MM.1S (cell line): Measurements from ENCODE around the gene ANKRD1.

ENCODE experiments used
- DNase-seq: peaks from one replicate; pipeline ENCODE4 v3.0.0-alpha.2; 2015
- H2AFZ ChIP-seq: fragments of 300-600 bp; sonication (generic); 2 replicates; pipeline ENCODE4 v1.6.0; 2016; ENCODE audit warnings: antibody characterized with exemption, low read length
- H3F3A ChIP-seq: fragments of 300-600 bp; sonication (generic); 2 replicates; pipeline ENCODE4 v1.6.1; 2016; ENCODE audit warnings: mild to moderate bottlenecking, antibody characterized with exemption, low read length, moderate library complexity, mixed read lengths; ENCODE audit not compliant: insufficient read depth
- H3K27ac ChIP-seq: fragments of 300-600 bp; sonication (generic); 2 replicates; pipeline ENCODE4 v1.5.1; 2016; ENCODE audit warnings: mild to moderate bottlenecking, low read length
- H3K27me3 ChIP-seq: fragments of 300-600 bp; sonication (generic); replicated peaks from 2 replicates; pipeline ENCODE4 v1.6.0; 2016; ENCODE audit warnings: low read length; ENCODE audit not compliant: insufficient read depth
- H3K36me3 ChIP-seq: fragments of 300-600 bp; sonication (generic); replicated peaks from 2 replicates; pipeline ENCODE4 v1.6.1; 2016; ENCODE audit warnings: mild to moderate bottlenecking, low read length, mixed read lengths; ENCODE audit not compliant: insufficient read depth
- H3K4me1 ChIP-seq: fragments of 300-600 bp; sonication (generic); 2 replicates; pipeline ENCODE4 v1.6.1; 2016; ENCODE audit warnings: low read length, mixed read lengths
- H3K4me2 ChIP-seq: fragments of 300-600 bp; sonication (generic); 2 replicates; pipeline ENCODE4 v1.6.0; 2016; ENCODE audit warnings: low read depth, low read length
- H3K4me3 ChIP-seq: fragments of 300-600 bp; sonication (generic); 2 replicates; pipeline ENCODE4 v1.5.1; 2016; ENCODE audit warnings: low read length, mixed read lengths
- H3K79me2 ChIP-seq: fragments of 300-600 bp; sonication (generic); 2 replicates; pipeline ENCODE4 v1.6.1; 2016; ENCODE audit warnings: mixed run types, low read length, mixed read lengths
- H3K9ac ChIP-seq: fragments of 300-600 bp; sonication (generic); 2 replicates; pipeline ENCODE4 v1.6.1; 2016; ENCODE audit warnings: low read length, mixed read lengths
- H3K9me2 ChIP-seq: fragments of 300-600 bp; sonication (generic); replicated peaks from 2 replicates; pipeline ENCODE4 v1.6.1; 2016; ENCODE audit warnings: mild to moderate bottlenecking, low read length, mixed read lengths; ENCODE audit not compliant: insufficient read depth
- H3K9me3 ChIP-seq: fragments of 300-600 bp; sonication (generic); replicated peaks from 2 replicates; pipeline ENCODE4 v1.6.1; 2016; ENCODE audit warnings: mild to moderate bottlenecking, low read length, mixed read lengths; ENCODE audit not compliant: insufficient read depth
- H4K20me1 ChIP-seq: fragments of 300-600 bp; sonication (generic); 2 replicates; pipeline ENCODE4 v1.6.1; 2016; ENCODE audit warnings: mild to moderate bottlenecking, low read length, moderate library complexity, mixed read lengths; ENCODE audit not compliant: insufficient read depth
- EZH2 ChIP-seq: fragments of 300-600 bp; sonication (generic); optimal IDR thresholded peaks from 2 replicates; pipeline ENCODE3; 2017; ENCODE audit warnings: low read depth, mild to moderate bottlenecking, antibody characterized with exemption, low read length, mixed read lengths
- EZH2phosphoT487 ChIP-seq: fragments of 300-600 bp; sonication (generic); IDR thresholded peaks from 2 replicates; pipeline ENCODE4 v1.6.1; 2018; ENCODE audit warnings: antibody characterized with exemption, low read length
- TF ChIP-seq, protein P1 (sequence below): fragments of 300-600 bp; sonication (generic); IDR thresholded peaks from 2 replicates; pipeline ENCODE4 v1.5.1; 2016; ENCODE audit warnings: antibody characterized with exemption, low read length, mixed read lengths

The ANKRD1 gene

GRCh38 chr10:90930070-90930837, 9.4 kb upstream of the ANKRD1 start:
- H3K9me3 ChIP-seq, result no peaks in the 10 kb centered on the region
- DNase-seq, result no peak
- no peak overlapping the region for H3K4me3 ChIP-seq
- no peaks in the 10 kb centered on the region for H3K27me3 ChIP-seq
- no peak overlapping the region for H2AFZ ChIP-seq
- no peaks in the 10 kb centered on the region for H3K4me1 ChIP-seq
- no peaks in the 10 kb centered on the region for H3F3A ChIP-seq
- no peaks in the 10 kb centered on the region for H3K9me2 ChIP-seq
- no peaks in the 10 kb centered on the region for H3K79me2 ChIP-seq
- no peaks in the 10 kb centered on the region for H4K20me1 ChIP-seq
- no peak overlapping the region for H3K4me2 ChIP-seq
- TF ChIP-seq EZH2phosphoT487, result no peak
- TF ChIP-seq, protein P1, sequence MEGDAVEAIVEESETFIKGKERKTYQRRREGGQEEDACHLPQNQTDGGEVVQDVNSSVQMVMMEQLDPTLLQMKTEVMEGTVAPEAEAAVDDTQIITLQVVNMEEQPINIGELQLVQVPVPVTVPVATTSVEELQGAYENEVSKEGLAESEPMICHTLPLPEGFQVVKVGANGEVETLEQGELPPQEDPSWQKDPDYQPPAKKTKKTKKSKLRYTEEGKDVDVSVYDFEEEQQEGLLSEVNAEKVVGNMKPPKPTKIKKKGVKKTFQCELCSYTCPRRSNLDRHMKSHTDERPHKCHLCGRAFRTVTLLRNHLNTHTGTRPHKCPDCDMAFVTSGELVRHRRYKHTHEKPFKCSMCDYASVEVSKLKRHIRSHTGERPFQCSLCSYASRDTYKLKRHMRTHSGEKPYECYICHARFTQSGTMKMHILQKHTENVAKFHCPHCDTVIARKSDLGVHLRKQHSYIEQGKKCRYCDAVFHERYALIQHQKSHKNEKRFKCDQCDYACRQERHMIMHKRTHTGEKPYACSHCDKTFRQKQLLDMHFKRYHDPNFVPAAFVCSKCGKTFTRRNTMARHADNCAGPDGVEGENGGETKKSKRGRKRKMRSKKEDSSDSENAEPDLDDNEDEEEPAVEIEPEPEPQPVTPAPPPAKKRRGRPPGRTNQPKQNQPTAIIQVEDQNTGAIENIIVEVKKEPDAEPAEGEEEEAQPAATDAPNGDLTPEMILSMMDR, result no peak
- no peak for TF ChIP-seq EZH2
- no peak overlapping the region for H3K9ac ChIP-seq
- no peak overlapping the region for H3K27ac ChIP-seq
- H3K36me3 ChIP-seq, result no peaks in the 10 kb centered on the region

GRCh38 chr10:90929179-90929578, 8.3 kb upstream of the ANKRD1 start:
- H3K27ac ChIP-seq, result no peak overlapping the region
- H3K9me3 ChIP-seq, result no peaks in the 10 kb centered on the region
- H3K4me2 ChIP-seq, result no peak overlapping the region

GRCh38 chr10:90927293-90927692, 6.4 kb upstream of the ANKRD1 start:
- H3K27ac ChIP-seq, result no peak overlapping the region
- no peaks in the 10 kb centered on the region for H3K9me2 ChIP-seq
- no peaks in the 10 kb centered on the region for H3K4me1 ChIP-seq
- no peak overlapping the region for H2AFZ ChIP-seq
- H3K79me2 ChIP-seq, result no peaks in the 10 kb centered on the region
- no peak overlapping the region for H3K4me3 ChIP-seq
- no peaks in the 10 kb centered on the region for H4K20me1 ChIP-seq
- H3K36me3 ChIP-seq, result no peaks in the 10 kb centered on the region
- no peak for DNase-seq
- H3K27me3 ChIP-seq, result no peaks in the 10 kb centered on the region
- TF ChIP-seq EZH2phosphoT487 (no peak), EZH2 (no peak)
- TF ChIP-seq, protein P1, result no peak
- no peaks in the 10 kb centered on the region for H3K9me3 ChIP-seq
- no peak overlapping the region for H3K4me2 ChIP-seq
- no peak overlapping the region for H3K9ac ChIP-seq
- no peaks in the 10 kb centered on the region for H3F3A ChIP-seq

More at GRCh38 chr10:90929179-90929578, 8.3 kb upstream of the ANKRD1 start:
- Histone ChIP-seq H4K20me1 (no peaks in the 10 kb centered on the region), H3K4me3 (no peak overlapping the region), H2AFZ (no peak overlapping the region), H3K9ac (no peak overlapping the region), H3K79me2 (no peaks in the 10 kb centered on the region), H3K36me3 (no peaks in the 10 kb centered on the region), H3F3A (no peaks in the 10 kb centered on the region), H3K9me2 (no peaks in the 10 kb centered on the region), H3K4me1 (no peaks in the 10 kb centered on the region), H3K27me3 (no peaks in the 10 kb centered on the region)
- no peak for DNase-seq
- TF ChIP-seq, protein P1, result no peak
- TF ChIP-seq EZH2 (no peak), EZH2phosphoT487 (no peak)
